H1 (cell line): ENCODE results near the gene TBCD. TPM values are rescaled to one million over a fixed set of nuclear protein-coding genes. Genes with fewer than 3 reads are reported as not detected.

ENCODE experiments used
- CTCF ChIA-PET: fragments of 300-600 bp; sonication (Branson Sonifier 250); formaldehyde crosslinking; loops from one replicate; lab custom pipeline; 2021; ENCODE audit not compliant: partially characterized antibody; lab: Charles Lee
- POLR2A ChIA-PET: fragments of 300-600 bp; sonication (Branson Sonifier 250); formaldehyde crosslinking; loops from one replicate; lab custom pipeline; 2021; ENCODE audit warnings: inconsistent platforms; ENCODE audit not compliant: partially characterized antibody; lab: Charles Lee
- DNase-seq, 2 experiments: peaks; one replicate each; pipeline versions ENCODE4 v3.0.0 to v3.0.0-alpha.2; 2010 to 2022; ENCODE audit warnings: low spot score in 2 of 2, low read depth in 1 of 2, mixed read lengths in 1 of 2
- FAIRE-seq: peaks from 2 replicates; lab custom pipeline; 2011; peaks lifted over from hg19 to GRCh38; lab: Jason Lieb, UNC
- H2AFZ ChIP-seq: 2 replicates; pipeline ENCODE4 v1.8.1; 2012; ENCODE audit warnings: low read length, inconsistent platforms
- H2AK5ac ChIP-seq: 2 replicates; pipeline ENCODE4 v1.6.1; 2013; ENCODE audit warnings: low read depth, low read length
- H2BK120ac ChIP-seq: replicated peaks from 2 replicates; pipeline ENCODE3; 2013; ENCODE audit warnings: low read depth, low read length, inconsistent platforms
- H2BK12ac ChIP-seq: 2 replicates; pipeline ENCODE4 v1.6.1; 2013; ENCODE audit warnings: low read depth, low read length
- H2BK15ac ChIP-seq: 2 replicates; pipeline ENCODE4 v1.6.1; 2013; ENCODE audit warnings: low read length
- H2BK20ac ChIP-seq: 2 replicates; pipeline ENCODE4 v1.6.1; 2013; ENCODE audit warnings: low read length
- H2BK5ac ChIP-seq: 2 replicates; pipeline ENCODE4 v1.6.1; 2013; ENCODE audit warnings: low read depth, low read length
- H3K14ac ChIP-seq: 2 replicates; pipeline ENCODE4 v1.6.1; 2013; ENCODE audit warnings: inconsistent platforms; ENCODE audit not compliant: insufficient read length
- H3K18ac ChIP-seq: 2 replicates; pipeline ENCODE4 v1.6.1; 2013; ENCODE audit warnings: low read length; ENCODE audit errors: extremely low read depth
- H3K23ac ChIP-seq: 2 replicates; pipeline ENCODE4 v1.6.1; 2013; ENCODE audit warnings: inconsistent platforms; ENCODE audit not compliant: insufficient read length
- H3K23me2 ChIP-seq: 2 replicates; pipeline ENCODE4 v1.6.1; 2013; ENCODE audit warnings: low read depth, low read length
- H3K27ac ChIP-seq: 2 replicates; pipeline ENCODE4 v1.6.1; 2011; ENCODE audit warnings: low read depth, low read length, inconsistent platforms
- H3K27me3 ChIP-seq, 4 experiments: replicated peaks in 1 of 4; 1 replicate in 1 of 4; 2 replicates in 3 of 4; pipeline versions ENCODE4 v1.6.1 to v1.8.1; 2011 to 2013; ENCODE audit warnings: low read length in 3 of 4, mild to moderate bottlenecking in 3 of 4, inconsistent platforms in 2 of 4, mixed read lengths in 2 of 4, moderate library complexity in 1 of 4; ENCODE audit not compliant: control insufficient read depth in 3 of 4, insufficient read depth in 3 of 4; ENCODE audit errors: extremely low read depth in 1 of 4
- H3K36me3 ChIP-seq, 4 experiments: 2 replicates each; pipeline versions ENCODE4 v1.6.1 to v1.8.1; 2011 to 2013; ENCODE audit warnings: mild to moderate bottlenecking in 4 of 4, low read length in 3 of 4, moderate library complexity in 2 of 4, control low read depth in 1 of 4, inconsistent platforms in 1 of 4; ENCODE audit not compliant: insufficient read depth in 4 of 4, control insufficient read depth in 2 of 4
- H3K4ac ChIP-seq: replicated peaks from 2 replicates; pipeline ENCODE3; 2013; ENCODE audit warnings: low read length, low read depth, mixed read lengths, inconsistent platforms; ENCODE audit not compliant: insufficient read length
- H3K4me1 ChIP-seq, 4 experiments: replicated peaks in 1 of 4; 1 replicate in 1 of 4; 2 replicates in 3 of 4; pipeline versions ENCODE4 v1.6.1 to v1.8.1; 2011 to 2013; ENCODE audit warnings: low read length in 3 of 4, inconsistent platforms in 2 of 4, mixed read lengths in 1 of 4; ENCODE audit not compliant: insufficient read depth in 4 of 4, control insufficient read depth in 3 of 4
- H3K4me2 ChIP-seq, 2 experiments: 2 replicates each; pipeline versions ENCODE4 v1.6.1 to v1.8.1; 2011 to 2013; ENCODE audit warnings: low read depth in 2 of 2, low read length in 2 of 2, control low read depth in 1 of 2, inconsistent platforms in 1 of 2, mild to moderate bottlenecking in 1 of 2; ENCODE audit not compliant: insufficient read depth in 1 of 2
- H3K4me3 ChIP-seq, 4 experiments: fragments of 200-600, 300-600 bp in 1 of 4; sonication (generic), shearing (Covaris generic), sonication (Bioruptor Twin) in 1 of 4; 2 replicates each; pipeline versions ENCODE4 v1.5.1 to v1.8.1; 2011 to 2016; ENCODE audit warnings: low read length in 4 of 4, low read depth in 3 of 4, control low read depth in 2 of 4, inconsistent platforms in 2 of 4, mild to moderate bottlenecking in 2 of 4, mixed read lengths in 1 of 4, moderate library complexity in 1 of 4; ENCODE audit not compliant: insufficient read depth in 2 of 4; ENCODE audit errors: extremely low read depth in 1 of 4
- H3K56ac ChIP-seq: replicated peaks from 2 replicates; pipeline ENCODE3; 2013; ENCODE audit warnings: low read depth, mild to moderate bottlenecking, mixed read lengths, low read length, inconsistent platforms; ENCODE audit not compliant: insufficient read length
- H3K79me1 ChIP-seq: 2 replicates; pipeline ENCODE4 v1.6.1; 2013; ENCODE audit warnings: low read depth, low read length, control low read depth
- H3K79me2 ChIP-seq, 2 experiments: 2 replicates each; pipeline versions ENCODE4 v1.6.1 to v1.8.1; 2012 to 2013; ENCODE audit warnings: low read length in 2 of 2, mild to moderate bottlenecking in 2 of 2, inconsistent platforms in 1 of 2; ENCODE audit not compliant: insufficient read depth in 2 of 2, control insufficient read depth in 1 of 2
- H3K9ac ChIP-seq, 4 experiments: replicated peaks in 1 of 4; 1 replicate in 1 of 4; 2 replicates in 3 of 4; pipeline versions ENCODE4 v1.6.1 to v1.8.1; 2011 to 2013; ENCODE audit warnings: low read depth in 3 of 4, low read length in 3 of 4, control low read depth in 2 of 4, mild to moderate bottlenecking in 2 of 4, moderate library complexity in 2 of 4, inconsistent platforms in 1 of 4; ENCODE audit errors: extremely low read depth in 1 of 4
- H3K9me3 ChIP-seq, 2 experiments: 2 replicates each; pipeline versions ENCODE4 v1.6.1 to v1.8.1; 2012 to 2013; ENCODE audit warnings: mild to moderate bottlenecking in 2 of 2, moderate library complexity in 2 of 2, control low read depth in 1 of 2, inconsistent platforms in 1 of 2, low read depth in 1 of 2, low read length in 1 of 2, mixed read lengths in 1 of 2; ENCODE audit not compliant: insufficient read depth in 2 of 2
- H4K20me1 ChIP-seq, 2 experiments: replicated peaks in 1 of 2; 2 replicates each; pipeline versions ENCODE3 to v1.8.1; 2011 to 2013; ENCODE audit warnings: inconsistent platforms in 2 of 2, low read length in 2 of 2, mild to moderate bottlenecking in 1 of 2; ENCODE audit not compliant: insufficient read depth in 2 of 2, control insufficient read depth in 1 of 2
- H4K5ac ChIP-seq: 2 replicates; pipeline ENCODE4 v1.6.1; 2013; ENCODE audit warnings: low read length, low read depth, mixed read lengths, inconsistent platforms; ENCODE audit not compliant: insufficient read length
- H4K8ac ChIP-seq: 2 replicates; pipeline ENCODE4 v1.8.0; 2013; ENCODE audit warnings: mild to moderate bottlenecking, moderate library complexity, low read length, inconsistent platforms; ENCODE audit not compliant: insufficient read depth; ENCODE audit errors: extremely low read depth
- H4K91ac ChIP-seq: replicated peaks from 2 replicates; pipeline ENCODE3; 2013; ENCODE audit warnings: low read length, mixed read lengths, inconsistent platforms; ENCODE audit not compliant: insufficient read length
- CTCF ChIP-seq, 3 experiments: IDR thresholded peaks; 1 replicate in 2 of 3; 2 replicates in 1 of 3; pipeline versions ENCODE4 v1.5.1 to v1.6.1; 2011; ENCODE audit warnings: low read length in 3 of 3, mild to moderate bottlenecking in 3 of 3, inconsistent platforms in 2 of 3, low read depth in 1 of 3, moderate library complexity in 1 of 3; ENCODE audit not compliant: insufficient read depth in 1 of 3; ENCODE audit errors: control extremely low read depth in 1 of 3
- E2F6 ChIP-seq: IDR thresholded peaks from 2 replicates; pipeline ENCODE4 v1.6.1; 2012; ENCODE audit warnings: inconsistent platforms
- MAX ChIP-seq: IDR thresholded peaks from 2 replicates; pipeline ENCODE4 v1.6.1; 2012; ENCODE audit warnings: inconsistent platforms
- POLR2A ChIP-seq, 2 experiments: IDR thresholded peaks; 1 replicate in 1 of 2; 2 replicates in 1 of 2; pipeline ENCODE4 v1.6.1; 2011; ENCODE audit warnings: low read depth in 2 of 2, low read length in 2 of 2, mild to moderate bottlenecking in 2 of 2; ENCODE audit errors: control extremely low read depth in 1 of 2
- SAP30 ChIP-seq: fragments of 300-600 bp; sonication (generic); IDR thresholded peaks from 2 replicates; pipeline ENCODE4 v1.7.1; 2012; ENCODE audit warnings: low read length, moderate library complexity, mild to moderate bottlenecking, inconsistent platforms; ENCODE audit not compliant: insufficient read depth, insufficient replicate concordance
- WGBS, 2 experiments: shearing (Covaris generic) in 1 of 2; methylation state at CpG; one replicate each; pipeline versions ENCODE4 v1.1.6 to v1.1.7; 2013 to 2015; ENCODE audit warnings: low lambda C conversion rate in 2 of 2, mixed read lengths in 2 of 2, inconsistent platforms in 1 of 2, low coverage in 1 of 2, missing lambda C conversion rate in 1 of 2; ENCODE audit not compliant: insufficient replicate concordance in 2 of 2, insufficient coverage in 1 of 2, insufficient read length in 1 of 2; ENCODE audit errors: extremely low coverage in 1 of 2, missing lambda C conversion rate in 1 of 2; 5-methylcytosine and 5-hydroxymethylcytosine counted together
- polyA plus RNA-seq, 7 experiments: library from polyadenylated mRNA; depleted of rRNA in 3 of 7; stranded (reverse) in 5 of 7; unstranded in 2 of 7; fragments of >200 nt in 5 of 7; fragments of 200-250 nt in 2 of 7; gene quantifications; 1 replicate in 5 of 7; 2 replicates in 1 of 7; 4 replicates in 1 of 7; pipeline versions ENCODE4 v1.2.1 to v1.2.3, GENCODE V29; 2011 to 2013; ENCODE audit warnings: missing spikeins in 2 of 7, mixed read lengths in 2 of 7
- total RNA-seq: library from RNA; stranded (reverse); fragmentation: NEBNext Ultra II Directional; extraction: Animal tissue kit (Norgen Biotek cat#: 25700); gene quantifications from 2 replicates; pipeline ENCODE4 v1.2.1, GENCODE V29; 2021

Gene TBCD
- total and polyA plus RNA-seq, 2 of the 8 experiments (the other 6 are each of a cell fraction or from before 2014, with no cell fraction given), result 118 to 162 TPM

- no peak overlapping the region for H3K56ac ChIP-seq
- no peak overlapping the region for H2BK120ac ChIP-seq
- peak overlapping the region; percentile 88 for H2BK15ac ChIP-seq
- H3K9ac ChIP-seq, result no peak overlapping the region
- H3K4me1 ChIP-seq, result no peaks in the 10 kb centered on the region
- TF ChIP-seq CTCF (IDR thresholded peaks at IDR 0.05; ENCODE audit: control extremely low read depth in 1 of 3, insufficient read depth in 1 of 3, low read depth in 1 of 3, low read length in 3 of 3) (peak in 2 of 3 experiments; percentile 22; a peak in 2 of 4 replicates), SAP30 (no peak), E2F6 (0 out of 2 replicates have a peak, but pooled peaks have one; percentile 32), POLR2A (IDR thresholded peaks at IDR 0.05; ENCODE audit: control extremely low read depth in 1 of 2, low read depth in 2 of 2, low read length in 2 of 2) (no peak), MAX (peak; percentile 76)
- 0 out of 7 replicates have a peak, but pooled peaks cover 0 to 2% (median 0%) of the 10 kb centered on the region in 4 experiments for H3K27me3 ChIP-seq
- ChIA-PET POLR2A (interaction anchor here (0.8 to 1.2 kb wide), 2 partner anchors 11 to 33 kb away, joined by 3 read pairs; no protein-coding TSS in a partner anchor), CTCF (interaction anchor here (0.8 to 2.9 kb wide), 12 partner anchors 8 to 154 kb away, joined by 3 to 22 read pairs (median 4); no protein-coding TSS in a partner anchor)
- no peak overlapping the region for H3K4me3 ChIP-seq
- no peaks in the 10 kb centered on the region for H3K79me1 ChIP-seq
- no peak overlapping the region for H4K5ac ChIP-seq
- no peak overlapping the region for H2BK20ac ChIP-seq
- DNase-seq (peak in 1 of 2 experiments; percentile 63), FAIRE-seq (no peak)
- H3K18ac ChIP-seq, result no peak overlapping the region
- H3K79me2 ChIP-seq, result no peaks in the 10 kb centered on the region
- no peak overlapping the region for H4K91ac ChIP-seq
- no peak overlapping the region for H3K4ac ChIP-seq
- H3K9me3 ChIP-seq, result no peaks in the 10 kb centered on the region
- WGBS, 2 experiments, result 86% methylated on average over 29 of the region's 29 CpGs; no CpG with 5 or more reads in 1 of the 2 experiments
- no peak overlapping the region; a peak in 1 of 4 replicates for H3K4me2 ChIP-seq
- H2AFZ ChIP-seq, result no peak overlapping the region
- no peaks in the 10 kb centered on the region for H3K36me3 ChIP-seq
- H3K23me2 ChIP-seq, result peaks cover under 1% of the 10 kb centered on the region; the same call in 1 of the 2 replicates
- peak overlapping the region; percentile 27; the same call in 1 of the 2 replicates for H2BK12ac ChIP-seq
- H4K20me1 ChIP-seq, result no peaks in the 10 kb centered on the region
- no peak overlapping the region; the same call in 1 of the 2 replicates for H2AK5ac ChIP-seq
- no peak overlapping the region for H3K14ac ChIP-seq
- H4K8ac ChIP-seq, result no peak overlapping the region; the same call in 1 of the 2 replicates
- H2BK5ac ChIP-seq, result no peak overlapping the region; the same call in 1 of the 2 replicates
- H3K23ac ChIP-seq, result no peak overlapping the region
- no peak overlapping the region for H3K27ac ChIP-seq
These were observed 41.2 kb upstream of the TBCD start for GRCh38 chr17:82710499-82711232.
